HG03025 (cell line): Measurements from ENCODE around the gene LOC128125822.
"Not testable (repeated sequence)": the region's sequence is repeated elsewhere in the genome, so short reads cannot be mapped to it uniquely, and the experiment has no call there.

Experiments used
- ATAC-seq: cut with Tn5 transposase; IDR thresholded peaks from one replicate; pipeline ENCODE4 v1.9.1; 2021; ENCODE audit warnings: mild to moderate bottlenecking, moderate library complexity; ENCODE audit not compliant: unreplicated experiment, low FRiP score

The LOC128125822 gene

GRCh38 chr6:63580704-63580961, 8.4 kb downstream of the LOC128125822 start:
- ATAC-seq: no peak

- no peak for ATAC-seq
Measured at GRCh38 chr6:63581355-63582013, 9.2 kb downstream of the LOC128125822 start.

GRCh38 chr6:63582579-63583231, 10.4 kb downstream of the LOC128125822 start:
- ATAC-seq: no peak

GRCh38 chr6:63584125-63584514, 11.8 kb downstream of the LOC128125822 start:
- ATAC-seq: no peak

GRCh38 chr6:63584566-63584965, 12.3 kb downstream of the LOC128125822 start:
- ATAC-seq: no peak

- not testable (repeated sequence) for ATAC-seq
Measured at GRCh38 chr6:63585652-63586051, 13.4 kb downstream of the LOC128125822 start.

- no peak for ATAC-seq
Measured at GRCh38 chr6:63589952-63590411, 17.7 kb downstream of the LOC128125822 start.

GRCh38 chr6:63592886-63593285, 20.6 kb downstream of the LOC128125822 start:
- no peak for ATAC-seq

GRCh38 chr6:63597141-63598048, 25.1 kb downstream of the LOC128125822 start:
- no peak for ATAC-seq

- peak; percentile 100 for ATAC-seq
Measured at GRCh38 chr6:63598049-63599036, 26.1 kb downstream of the LOC128125822 start.

GRCh38 chr6:63599243-63599642, 27.0 kb downstream of the LOC128125822 start:
- no peak for ATAC-seq

GRCh38 chr6:63600136-63600535, 27.9 kb downstream of the LOC128125822 start:
- no peak for ATAC-seq

- ATAC-seq: no peak
Measured at GRCh38 chr6:63609231-63609630, 37.0 kb downstream of the LOC128125822 start.

GRCh38 chr6:63610944-63611343, 38.7 kb downstream of the LOC128125822 start:
- no peak for ATAC-seq

- ATAC-seq: no peak
Measured at GRCh38 chr6:63611560-63611959, 39.3 kb downstream of the LOC128125822 start.

- ATAC-seq: no peak
Measured at GRCh38 chr6:63615590-63615989, 43.3 kb downstream of the LOC128125822 start.
